ENCODE measurements around the gene NEUROG2.

GRCh38 chr4:112520598-112521122 is 4.7 kb upstream of the NEUROG2 start:
- no peak for TF ChIP-seq POLR2A (IDR thresholded peaks at IDR 0.05)
- TF ChIP-seq CTCF (IDR thresholded peaks at IDR 0.05) = no peak
- TF ChIP-seq POLR2AphosphoS5 (IDR thresholded peaks at IDR 0.05) = no peak

Measured in upper lobe of left lung (tissue), 4 donors.